ENCODE results near the gene RAB11A.
"Not testable (repeated sequence)": the region's sequence is repeated elsewhere in the genome, so short reads cannot be mapped to it uniquely, and the experiment has no call there.

Gene RAB11A

GRCh38 chr15:65845826-65846519 is 23.3 kb upstream of the RAB11A start:
- no peak for DNase-seq

GRCh38 chr15:65847989-65848388 is 21.3 kb upstream of the RAB11A start:
- no peak for DNase-seq

- no peak for DNase-seq
These were observed 17.3 kb upstream of the RAB11A start for GRCh38 chr15:65851981-65852380.

- peak; percentile 31 to 78 (median 56) for DNase-seq
These were observed 12.4 kb upstream of the RAB11A start for GRCh38 chr15:65856821-65857455.

GRCh38 chr15:65857718-65858402 is 11.4 kb upstream of the RAB11A start:
- DNase-seq: no peak

GRCh38 chr15:65862682-65863081 is 6.6 kb upstream of the RAB11A start:
- DNase-seq: peak in 1 of 4 experiments; percentile 15

- DNase-seq: no peak
These were observed 6.2 kb upstream of the RAB11A start for GRCh38 chr15:65863106-65863505.

- DNase-seq: no peak
These were observed 2.0 kb upstream of the RAB11A start for GRCh38 chr15:65867244-65867643.

GRCh38 chr15:65867933-65868332 is 1.4 kb upstream of the RAB11A start:
- DNase-seq: not testable (repeated sequence)

GRCh38 chr15:65868546-65869125 is 655 bp upstream of the RAB11A start:
- no peak for DNase-seq

- no peak for DNase-seq
These were observed 922 bp downstream of the RAB11A start for GRCh38 chr15:65869954-65870871.

GRCh38 chr15:65870889-65871533 is 1.7 kb downstream of the RAB11A start:
- DNase-seq: no peak

GRCh38 chr15:65871886-65872285 is 2.6 kb downstream of the RAB11A start:
- DNase-seq: not testable (repeated sequence)

GRCh38 chr15:65872596-65872995 is 3.3 kb downstream of the RAB11A start:
- not testable (repeated sequence) for DNase-seq

GRCh38 chr15:65873256-65873655 is 4.0 kb downstream of the RAB11A start:
- DNase-seq: no peak

GRCh38 chr15:65875458-65875857 is 6.2 kb downstream of the RAB11A start:
- DNase-seq: no peak

- DNase-seq: no peak
These were observed 8.5 kb downstream of the RAB11A start for GRCh38 chr15:65877749-65878148.

GRCh38 chr15:65881766-65882434 is 12.6 kb downstream of the RAB11A start:
- DNase-seq: no peak

GRCh38 chr15:65883571-65883970 is 14.3 kb downstream of the RAB11A start:
- DNase-seq: no peak

- no peak for DNase-seq
These were observed 15.2 kb downstream of the RAB11A start for GRCh38 chr15:65884511-65884910.

GRCh38 chr15:65885668-65886218 is 16.5 kb downstream of the RAB11A start:
- DNase-seq: no peak
